ENCODE data around the gene UIMC1. TPM values are rescaled to one million over a fixed set of nuclear protein-coding genes. Genes with fewer than 3 reads are reported as not detected.

The UIMC1 gene
- total RNA-seq, 4 donors from 2014 or later, result 12.3 to 93.2 (median 50.0) TPM

GRCh38 chr5:176944268-176944667, 62.3 kb downstream of the UIMC1 start:
- H3K36me3 ChIP-seq, result no peaks in the 10 kb centered on the region
- intact Hi-C loops (cut with DNase I; ENCODE audit: low total_unique reads), result no loop called here

GRCh38 chr5:176943816-176944215, 62.8 kb downstream of the UIMC1 start:
- TF ChIP-seq POLR2A (IDR thresholded peaks at IDR 0.05) (no peak), CTCF (IDR thresholded peaks at IDR 0.05) (no peak)
- DNase-seq, result no peak
- Histone ChIP-seq H3K27ac (no peak overlapping the region), H3K9me3 (no peaks in the 10 kb centered on the region), H3K4me1 (no peaks in the 10 kb centered on the region), H3K36me3 (no peaks in the 10 kb centered on the region), H3K27me3 (no peaks in the 10 kb centered on the region), H3K4me3 (no peak overlapping the region)
- intact Hi-C loops (cut with DNase I; ENCODE audit: low total_unique reads), result no loop called here

More at GRCh38 chr5:176944268-176944667, 62.3 kb downstream of the UIMC1 start:
- no peaks in the 10 kb centered on the region for H3K4me1 ChIP-seq
- no peak for DNase-seq
- TF ChIP-seq CTCF (IDR thresholded peaks at IDR 0.05) (no peak), POLR2A (IDR thresholded peaks at IDR 0.05) (no peak)
- no peak overlapping the region for H3K27ac ChIP-seq
- no peak overlapping the region for H3K4me3 ChIP-seq
- no peaks in the 10 kb centered on the region for H3K9me3 ChIP-seq
- no peaks in the 10 kb centered on the region for H3K27me3 ChIP-seq

GRCh38 chr5:176941951-176942350, 64.6 kb downstream of the UIMC1 start:
- H3K36me3 ChIP-seq, result no peaks in the 10 kb centered on the region
- DNase-seq, result no peak
- intact Hi-C loops (cut with DNase I; ENCODE audit: low total_unique reads), result no loop called here

GRCh38 chr5:176938472-176938871, 68.1 kb downstream of the UIMC1 start:
- H3K4me1 ChIP-seq, result no peaks in the 10 kb centered on the region
- no peak overlapping the region for H3K4me3 ChIP-seq
- no peak for DNase-seq
- H3K9me3 ChIP-seq, result no peaks in the 10 kb centered on the region
- H3K36me3 ChIP-seq, result no peaks in the 10 kb centered on the region
- no peak for TF ChIP-seq POLR2A (IDR thresholded peaks at IDR 0.05)
- TF ChIP-seq CTCF (IDR thresholded peaks at IDR 0.05), result no peak
- intact Hi-C loops (cut with DNase I; ENCODE audit: low total_unique reads), result no loop called here
- no peaks in the 10 kb centered on the region for H3K27me3 ChIP-seq
- H3K27ac ChIP-seq, result no peak overlapping the region

More at GRCh38 chr5:176941951-176942350, 64.6 kb downstream of the UIMC1 start:
- H3K4me3 ChIP-seq, result no peak overlapping the region
- no peaks in the 10 kb centered on the region for H3K4me1 ChIP-seq
- no peak overlapping the region for H3K27ac ChIP-seq
- no peaks in the 10 kb centered on the region for H3K9me3 ChIP-seq
- no peaks in the 10 kb centered on the region for H3K27me3 ChIP-seq
- TF ChIP-seq POLR2A (IDR thresholded peaks at IDR 0.05) (no peak), CTCF (IDR thresholded peaks at IDR 0.05) (no peak)

GRCh38 chr5:176935017-176935416, 71.6 kb downstream of the UIMC1 start:
- no peaks in the 10 kb centered on the region for H3K9me3 ChIP-seq
- no peak overlapping the region for H3K4me3 ChIP-seq
- TF ChIP-seq CTCF (IDR thresholded peaks at IDR 0.05), result no peak
- TF ChIP-seq POLR2A (IDR thresholded peaks at IDR 0.05), result no peak
- H3K27ac ChIP-seq, result no peak overlapping the region
- H3K4me1 ChIP-seq, result no peaks in the 10 kb centered on the region
- H3K36me3 ChIP-seq, result no peaks in the 10 kb centered on the region
- DNase-seq, result no peak
- intact Hi-C loops (cut with DNase I; ENCODE audit: low total_unique reads), result no loop called here
- no peaks in the 10 kb centered on the region for H3K27me3 ChIP-seq
